ENCODE measurements around the gene PCDH7. TPM values are rescaled to one million over a fixed set of nuclear protein-coding genes. Genes with fewer than 3 reads are reported as not detected.

Gene PCDH7
- total RNA-seq, 1 experiment from 2014 or later, result 38.8 TPM

DNA sequence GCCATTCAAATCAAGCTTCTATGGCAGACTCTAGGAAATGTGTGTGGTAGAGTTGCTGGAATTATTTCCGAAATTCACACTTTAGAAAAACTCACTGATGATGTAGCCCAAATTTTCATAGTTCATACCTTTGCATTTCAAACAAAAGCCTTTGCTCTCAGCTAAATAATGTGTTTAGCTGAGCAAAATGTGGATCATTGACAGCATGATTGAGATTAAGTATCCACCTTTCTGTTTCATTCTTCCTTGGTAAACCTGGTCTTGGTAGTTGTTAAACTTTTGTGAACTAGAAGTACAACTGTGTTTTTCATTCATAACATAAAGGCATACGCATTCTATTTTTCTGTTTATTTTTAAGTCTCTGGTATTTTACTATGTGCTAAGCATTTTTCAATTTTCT lies 7.2 kb downstream of the PCDH7 start:
- DNase-seq (ENCODE audit: low spot score), result no peak

DNA sequence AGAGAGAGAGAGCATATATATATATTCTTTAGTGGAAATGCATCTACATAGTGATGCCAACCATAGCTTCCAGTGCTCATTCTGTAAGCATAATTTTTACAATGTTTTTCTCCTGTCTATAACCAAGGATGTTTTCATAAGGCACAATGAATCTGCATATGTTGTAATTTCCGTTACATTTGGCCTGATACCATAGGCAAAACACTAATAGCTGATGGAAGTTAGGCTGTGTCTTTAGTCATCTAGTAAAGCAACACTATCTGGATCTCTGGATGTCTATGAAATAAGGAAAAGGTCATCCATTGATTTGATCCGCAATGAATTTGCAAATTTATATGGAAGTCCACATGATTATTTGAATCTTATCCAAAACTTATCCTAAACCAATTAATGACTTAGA lies 8.1 kb downstream of the PCDH7 start:
- no peak for DNase-seq (ENCODE audit: low spot score)

DNA sequence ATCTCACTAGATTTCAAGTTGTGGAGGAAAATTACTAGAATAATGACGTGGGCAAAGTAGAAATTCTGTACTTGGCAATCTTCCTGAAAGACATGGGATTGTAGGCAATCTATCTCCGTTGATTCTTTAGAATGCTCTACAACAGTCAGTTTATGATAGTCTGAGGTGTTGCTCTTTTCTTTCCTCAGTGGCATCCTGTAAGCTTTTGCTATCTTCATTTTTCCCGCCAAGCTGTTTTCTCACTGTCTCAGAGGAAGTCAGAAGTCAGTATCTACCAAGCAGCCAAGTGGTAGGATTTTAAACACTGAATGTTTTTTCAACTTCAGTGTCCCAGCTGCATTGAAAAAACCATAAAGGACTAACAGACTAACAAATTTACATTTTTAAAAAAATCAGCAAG lies 23.7 kb downstream of the PCDH7 start:
- no peak for DNase-seq (ENCODE audit: low spot score)

DNA sequence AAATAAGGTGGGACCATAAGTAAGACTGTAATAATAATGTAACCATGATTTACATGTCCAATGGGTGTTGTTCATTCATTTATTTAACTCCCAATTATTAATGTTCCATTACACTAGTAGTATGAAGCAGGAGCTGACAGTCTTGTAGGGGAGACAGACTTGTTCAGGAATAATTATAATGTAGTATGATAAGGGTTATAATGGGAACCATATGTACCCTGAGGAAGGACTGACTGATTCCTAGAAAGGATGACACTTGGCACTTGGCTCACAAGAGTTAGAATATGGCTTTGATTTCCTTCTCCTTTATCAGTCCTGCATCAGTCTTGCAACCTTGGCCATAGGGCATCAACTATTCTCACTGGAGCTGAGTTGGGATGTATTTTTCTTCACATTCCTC lies 24.2 kb downstream of the PCDH7 start:
- DNase-seq (ENCODE audit: low spot score), result no peak

DNA sequence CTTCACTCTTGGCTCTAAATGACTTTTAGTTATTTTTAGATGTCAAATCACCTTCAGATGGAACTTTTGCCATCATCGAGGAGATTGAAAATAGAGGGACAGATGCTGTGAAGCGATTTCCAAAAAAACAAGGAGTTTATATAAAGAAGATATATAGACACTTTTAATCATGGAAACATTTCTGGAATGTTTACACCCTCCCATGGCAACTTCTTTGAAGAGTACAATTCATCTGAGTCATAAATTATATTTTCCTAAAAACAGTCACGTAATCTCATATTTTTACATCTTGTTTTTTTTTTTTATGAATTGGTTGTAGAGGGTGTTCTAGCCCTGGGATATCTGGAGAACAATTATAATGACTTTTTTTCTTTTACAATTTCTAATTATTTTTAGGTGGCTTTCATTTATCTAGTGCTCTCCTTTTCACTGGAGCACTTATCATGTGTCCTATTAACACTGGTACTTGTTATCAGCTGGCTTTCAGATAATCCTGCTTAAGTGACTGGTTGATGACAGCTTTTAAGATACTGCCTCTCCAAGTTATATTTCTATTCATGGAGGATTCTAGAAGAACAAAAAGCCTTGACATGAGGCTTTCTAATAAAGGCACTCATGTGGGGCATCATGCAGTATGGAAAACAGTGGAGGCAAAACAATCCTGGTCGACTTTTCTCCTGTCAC lies 24.9 kb downstream of the PCDH7 start:
- no peak for DNase-seq (ENCODE audit: low spot score)

DNA sequence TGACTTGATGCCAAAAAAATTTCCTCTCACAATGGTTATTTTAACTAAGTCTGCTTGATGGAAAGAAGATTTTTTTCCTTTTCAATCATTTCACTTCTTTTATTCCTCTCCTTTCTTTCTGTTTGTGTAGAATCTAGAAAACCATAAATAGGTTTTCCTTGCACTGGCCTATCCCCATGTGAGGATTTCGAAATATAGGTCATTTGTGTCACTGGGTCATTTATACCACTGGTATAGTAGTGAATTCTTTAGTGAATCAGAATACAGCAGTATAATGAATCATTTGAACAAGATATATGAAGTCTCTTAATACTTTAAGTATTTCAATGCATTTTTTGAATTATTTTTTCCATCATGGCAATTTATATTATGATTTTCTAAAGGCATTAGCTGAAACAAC lies 26.6 kb downstream of the PCDH7 start:
- DNase-seq (ENCODE audit: low spot score), result no peak

DNA sequence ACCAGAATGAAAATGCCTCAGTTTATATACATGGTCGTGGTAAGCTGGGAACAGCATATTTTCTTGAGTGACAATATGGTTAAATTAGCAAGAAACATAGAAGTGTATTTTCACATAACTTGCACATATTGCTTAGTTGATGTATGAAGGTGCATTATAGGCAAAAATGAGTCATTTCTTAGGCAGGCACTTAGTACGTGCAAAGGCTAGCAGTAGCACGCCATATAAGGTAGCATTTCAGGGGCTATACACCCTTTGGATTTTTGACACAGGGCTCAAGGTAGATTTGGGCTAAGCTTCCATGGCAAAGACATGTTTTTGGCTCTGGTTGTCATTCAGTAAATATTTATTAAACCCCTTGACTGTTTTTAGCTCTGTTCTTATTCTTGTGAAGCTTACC lies 33.1 kb downstream of the PCDH7 start:
- DNase-seq (ENCODE audit: low spot score), result peak; percentile 48

DNA sequence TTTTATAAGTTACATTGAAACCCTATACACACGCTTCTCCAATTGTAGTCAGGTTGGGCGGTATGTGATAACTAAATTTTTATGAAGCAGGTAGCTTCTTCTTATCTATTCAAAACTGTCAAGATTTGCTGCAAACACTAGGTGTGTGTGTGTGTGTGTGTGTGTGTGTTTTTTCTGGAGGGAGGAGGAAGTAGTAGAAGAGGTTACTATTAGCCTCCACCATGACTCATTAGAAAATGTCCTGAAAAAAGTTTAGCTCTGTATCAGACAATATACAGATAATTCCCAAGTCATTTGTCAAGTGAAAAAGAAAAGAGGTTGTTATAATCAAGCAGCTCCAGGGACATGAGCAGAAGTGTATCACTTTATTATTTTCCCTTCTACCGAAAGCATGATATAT lies 33.9 kb downstream of the PCDH7 start:
- peak; percentile 9 for DNase-seq (ENCODE audit: low spot score)

DNA sequence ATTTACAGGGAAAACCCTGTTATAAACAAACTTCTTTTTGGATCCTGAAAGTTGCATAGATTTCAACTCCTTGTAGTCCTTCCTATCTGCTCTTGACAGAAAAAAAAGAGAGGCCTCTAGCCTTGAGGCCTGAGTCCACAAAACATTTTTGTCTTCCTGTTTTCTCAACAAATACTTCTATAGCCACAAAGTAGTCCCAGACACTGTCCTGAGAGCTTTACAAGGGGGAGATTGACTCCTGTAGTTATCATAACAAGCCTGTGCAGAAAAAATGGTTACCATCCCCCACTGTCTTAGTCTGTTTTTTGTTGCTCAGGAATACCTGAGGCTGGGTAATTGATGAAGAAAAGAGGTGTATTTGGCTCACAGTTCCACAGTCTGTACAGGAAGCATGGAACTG lies 35.2 kb downstream of the PCDH7 start:
- DNase-seq (ENCODE audit: low spot score), result no peak

DNA sequence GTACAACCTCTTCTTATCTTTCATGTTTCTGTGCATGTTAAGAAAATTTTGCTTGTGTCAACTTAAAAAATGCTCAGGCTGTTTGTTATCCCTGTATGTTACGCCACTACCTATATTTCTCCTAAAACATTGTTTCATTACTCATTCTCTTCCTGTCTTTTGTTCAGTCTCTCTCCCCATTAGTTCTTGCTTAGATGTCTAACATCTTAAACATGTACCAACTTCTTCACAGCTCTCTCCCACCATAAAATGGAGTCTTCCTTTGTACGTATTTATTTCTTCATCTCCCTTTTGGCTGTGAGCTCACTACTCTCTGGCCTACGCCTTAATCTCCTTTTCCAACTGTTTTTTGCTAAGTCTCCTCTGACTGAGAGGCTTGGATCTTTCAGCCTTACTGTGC lies 36.4 kb downstream of the PCDH7 start:
- no peak for DNase-seq (ENCODE audit: low spot score)

DNA sequence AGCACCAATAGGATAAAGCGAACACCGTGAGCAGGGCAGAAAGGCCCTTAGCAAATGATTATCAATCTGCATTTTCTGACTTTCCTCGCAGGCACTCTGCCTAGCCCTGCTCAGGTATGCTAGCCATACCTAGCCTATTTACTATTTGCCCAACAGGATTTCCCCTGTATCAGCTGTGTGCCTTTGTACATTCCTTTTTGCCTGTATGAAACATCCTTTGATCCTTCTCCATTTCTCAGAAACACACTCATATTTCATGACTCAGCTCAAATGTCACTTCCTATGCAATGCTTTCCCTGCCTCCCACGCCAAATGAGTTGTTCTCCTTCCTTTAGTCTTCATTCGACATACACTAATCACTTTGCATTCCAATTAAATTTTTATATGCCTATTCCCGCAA lies 37.2 kb downstream of the PCDH7 start:
- peak; percentile 54 for DNase-seq (ENCODE audit: low spot score)

DNA sequence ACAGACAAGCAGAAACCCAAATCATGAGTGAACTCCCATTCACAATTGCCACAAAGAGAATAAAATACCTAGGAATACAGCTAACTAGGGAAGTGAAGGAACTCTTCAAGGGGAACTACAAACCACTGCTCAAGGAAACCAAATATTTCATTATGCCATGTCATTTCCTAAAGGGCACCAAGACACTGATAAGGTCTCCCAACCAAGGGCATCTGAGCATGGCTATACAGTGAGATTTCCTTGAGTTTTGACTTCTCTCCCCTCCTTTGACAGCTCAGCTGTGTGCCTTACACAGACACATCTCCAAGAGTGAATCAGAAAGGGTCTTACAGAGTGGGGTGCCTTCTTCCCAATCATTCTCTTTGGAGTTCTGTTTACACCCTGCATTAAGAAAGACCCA lies 40.4 kb downstream of the PCDH7 start:
- no peak for DNase-seq (ENCODE audit: low spot score)

DNA sequence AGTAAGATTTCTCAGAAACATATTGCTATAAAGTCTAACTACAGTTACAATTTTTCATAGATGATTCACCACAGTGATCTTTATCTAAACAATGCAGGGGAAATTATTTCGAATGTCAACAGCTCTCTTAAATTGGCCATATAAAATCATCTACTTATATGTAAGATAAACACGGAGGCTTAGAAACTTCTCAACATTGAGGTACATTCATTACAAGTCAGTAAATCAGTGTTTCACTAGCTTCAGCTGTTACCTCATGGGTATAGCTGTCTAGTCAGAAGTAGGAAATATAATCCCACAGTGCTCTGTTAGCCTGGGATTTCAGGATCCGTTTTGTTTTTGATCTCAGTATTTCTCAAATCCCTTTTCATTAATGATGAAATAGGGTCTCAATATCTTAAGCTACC lies 43.2 kb downstream of the PCDH7 start:
- DNase-seq (ENCODE audit: low spot score), result peak; percentile 39

DNA sequence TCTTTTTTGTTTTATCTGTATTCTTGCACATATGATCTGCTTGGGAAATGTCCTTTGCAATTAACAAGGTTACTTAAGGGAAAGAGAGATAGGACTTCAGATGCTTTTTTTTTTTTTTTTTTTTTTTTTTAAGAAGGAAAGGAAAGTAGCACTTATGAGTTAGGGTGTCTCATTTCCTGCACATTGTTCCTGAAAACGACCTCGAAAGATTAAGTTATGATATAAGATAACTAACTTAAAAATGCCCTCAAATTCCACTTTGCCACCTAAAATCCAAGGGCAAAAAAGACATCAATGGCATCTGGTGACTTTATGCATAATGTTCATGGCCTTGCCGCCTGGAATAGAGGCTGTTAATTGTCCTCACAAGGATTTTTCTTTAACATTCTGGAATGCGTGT lies 44.9 kb downstream of the PCDH7 start:
- DNase-seq (ENCODE audit: low spot score), result no peak

DNA sequence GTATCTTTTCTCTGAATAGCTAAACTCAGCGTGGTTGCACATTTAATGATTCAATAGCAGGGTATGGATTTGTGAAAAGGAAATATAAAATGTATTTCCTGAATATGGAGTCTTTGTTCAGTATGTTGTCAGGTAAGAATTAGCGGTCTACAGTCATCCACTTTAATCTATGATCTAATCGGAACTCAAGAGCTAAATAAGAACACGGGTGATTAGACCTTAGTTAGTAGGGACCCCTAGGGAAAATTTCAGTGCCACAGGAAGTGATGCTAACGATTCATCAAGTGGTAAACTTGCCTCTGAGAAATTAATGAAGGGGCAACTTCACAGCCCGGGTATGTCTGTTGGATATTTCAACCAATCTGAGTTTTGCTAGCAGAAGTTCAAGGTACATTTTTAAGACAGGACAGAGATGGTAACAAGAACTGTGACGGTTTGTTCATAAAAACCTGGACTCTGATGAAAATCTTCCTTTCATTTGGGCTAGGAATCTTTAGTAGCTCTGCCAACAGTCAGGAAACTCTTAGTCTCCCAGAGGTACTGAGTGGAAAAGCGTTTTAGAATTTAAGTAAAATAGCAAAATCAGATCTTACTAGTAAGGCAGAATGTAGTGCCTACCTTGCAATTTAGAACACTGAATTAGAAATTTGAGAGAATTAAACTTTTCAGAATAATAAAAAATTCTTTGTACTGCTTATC lies 47.1 kb downstream of the PCDH7 start:
- no peak for DNase-seq (ENCODE audit: low spot score)

DNA sequence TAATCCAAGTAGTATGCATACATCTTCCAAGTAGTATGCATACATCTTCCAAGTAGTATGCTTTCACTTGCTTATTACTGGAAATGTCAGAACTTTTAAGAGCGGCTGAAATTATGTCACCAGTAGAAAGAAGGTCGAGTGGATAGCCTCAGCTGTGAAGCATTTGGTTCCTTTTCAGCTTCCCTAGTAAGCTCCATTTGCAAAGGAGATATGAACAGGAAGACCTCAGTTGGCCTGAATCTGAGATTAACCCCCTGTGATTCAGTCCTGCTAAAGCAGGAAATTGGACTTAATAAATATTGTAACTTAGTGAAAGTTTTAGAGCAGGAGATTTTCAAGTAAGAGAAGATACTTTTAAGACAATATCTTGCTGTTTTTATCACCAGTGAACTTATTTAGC lies 48.1 kb downstream of the PCDH7 start:
- no peak for DNase-seq (ENCODE audit: low spot score)

DNA sequence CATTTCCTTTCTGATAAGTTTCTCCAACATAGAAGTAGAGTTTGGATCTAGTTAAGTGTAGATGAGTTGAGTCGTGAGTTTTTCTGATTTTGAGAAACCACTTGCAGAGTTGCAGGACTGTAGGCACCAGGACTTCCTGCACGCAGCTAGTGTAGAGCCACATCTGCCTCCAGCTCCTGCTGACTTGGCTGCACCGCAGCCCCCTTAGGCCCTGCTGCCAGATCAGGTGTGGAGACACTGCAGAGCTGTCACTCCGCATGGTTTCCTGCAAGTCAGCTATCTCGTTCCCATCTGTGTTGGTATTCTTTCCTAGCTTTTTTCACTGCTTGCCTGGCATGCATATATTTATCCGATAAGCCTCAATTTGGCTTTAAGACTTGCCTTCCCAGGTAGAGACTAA lies 48.9 kb downstream of the PCDH7 start:
- no peak for DNase-seq (ENCODE audit: low spot score)

DNA sequence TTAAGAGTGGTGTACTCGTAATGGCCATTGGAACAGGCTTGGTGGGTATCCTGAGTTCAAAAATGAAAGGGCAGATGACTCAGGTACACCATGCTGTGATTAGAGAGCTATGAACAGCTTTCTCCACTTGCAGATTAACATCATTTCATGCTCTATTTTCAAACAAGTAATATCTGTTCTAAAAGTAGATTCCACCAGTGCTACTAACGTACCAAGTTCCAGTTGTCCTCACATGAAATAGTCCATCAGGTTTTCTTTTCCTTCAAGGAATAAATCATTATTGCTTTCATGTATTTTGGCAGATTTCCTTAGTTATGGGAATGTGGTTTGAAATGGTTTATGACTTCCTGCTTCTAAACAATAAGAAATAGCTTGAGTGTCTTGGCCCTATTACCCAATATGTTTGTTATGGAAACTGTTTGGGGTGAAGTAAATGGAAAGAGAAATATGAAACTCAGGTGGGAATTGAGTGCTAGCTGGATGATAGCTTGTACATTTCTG lies 49.9 kb downstream of the PCDH7 start:
- DNase-seq (ENCODE audit: low spot score), result peak; percentile 65

DNA sequence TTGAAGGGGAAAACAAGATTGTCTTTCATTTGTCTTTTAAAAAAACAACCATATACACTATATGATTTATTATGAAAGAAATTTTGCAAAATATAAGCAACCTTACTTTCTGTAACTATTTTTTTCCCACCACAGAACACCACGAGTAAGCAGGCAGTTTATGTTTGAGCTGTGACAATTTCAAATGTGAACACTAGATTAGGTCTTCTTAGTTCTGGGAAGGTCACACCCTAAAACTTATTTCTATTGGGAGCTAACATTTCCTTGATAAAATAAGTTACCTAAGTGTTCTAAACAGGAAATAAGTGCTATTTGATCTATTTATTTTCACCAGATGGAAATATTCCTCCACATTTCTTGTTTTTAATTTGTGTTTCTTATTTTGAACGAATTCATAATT lies 50.6 kb downstream of the PCDH7 start:
- DNase-seq (ENCODE audit: low spot score), result no peak

DNA sequence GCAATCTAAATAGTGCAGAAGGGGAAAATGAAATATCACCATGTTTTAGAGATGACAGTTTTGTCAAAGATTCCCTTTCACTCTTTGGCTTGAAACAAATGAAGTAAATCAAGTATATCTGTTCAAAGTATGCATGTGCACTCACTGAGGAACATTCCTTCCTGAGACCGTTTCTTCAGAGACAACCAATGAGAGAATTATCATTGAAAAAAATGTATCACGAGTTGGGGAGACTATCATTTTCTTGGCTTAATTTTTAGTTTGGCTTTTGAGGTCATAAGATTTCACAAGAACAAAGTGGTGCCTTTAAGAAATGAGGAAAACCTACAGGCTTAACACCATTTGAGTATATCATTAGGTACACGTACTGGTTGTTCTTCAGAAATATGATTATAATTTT lies 56.3 kb downstream of the PCDH7 start:
- DNase-seq (ENCODE audit: low spot score), result no peak

DNA sequence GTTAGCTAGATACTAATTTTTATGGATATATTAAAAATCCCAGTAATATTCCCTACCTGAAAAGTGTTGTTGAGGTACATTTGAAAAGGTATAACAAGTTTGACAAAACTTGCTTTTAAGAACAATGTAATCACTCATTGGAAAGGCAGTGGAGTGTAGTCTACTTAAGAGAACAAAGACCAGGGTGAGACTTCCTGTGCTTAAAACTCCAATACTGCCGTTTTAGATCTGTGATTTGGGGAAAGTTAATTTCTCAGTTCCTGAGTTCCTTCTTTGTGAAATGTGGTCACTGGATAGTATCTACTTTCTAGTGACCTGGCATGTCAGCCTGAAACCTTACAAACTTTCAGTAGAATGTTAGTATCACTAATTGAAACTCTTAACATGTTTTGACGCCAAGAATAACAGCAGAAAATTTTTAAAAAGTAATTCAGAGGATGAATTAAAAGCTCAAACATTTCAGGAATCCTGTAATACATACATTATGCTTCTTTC lies 56.8 kb downstream of the PCDH7 start:
- no peak for DNase-seq (ENCODE audit: low spot score)
